ENCODE data around the gene PRR36.
A peak's percentile ranks its signal among the peaks of the same experiment; 100 is the strongest.

PRR36 gene

GRCh38 chr19:7871437-7872305 lies 2.5 kb downstream of the PRR36 start:
- DNase-seq (ENCODE audit: low spot score): peak; percentile 90

- peak; percentile 90 for DNase-seq (ENCODE audit: low spot score)
Observed at GRCh38 chr19:7870571-7871436, 3.4 kb downstream of the PRR36 start.

- peak; percentile 84 for DNase-seq (ENCODE audit: low spot score)
Observed at GRCh38 chr19:7869910-7870511, 4.2 kb downstream of the PRR36 start.

- DNase-seq (ENCODE audit: low spot score): peak; percentile 75
Observed at GRCh38 chr19:7869453-7869909, 4.7 kb downstream of the PRR36 start.

GRCh38 chr19:7868671-7869452 lies 5.3 kb downstream of the PRR36 start:
- peak; percentile 85 for DNase-seq (ENCODE audit: low spot score)

GRCh38 chr19:7868326-7868670 lies 5.9 kb downstream of the PRR36 start:
- no peak for DNase-seq (ENCODE audit: low spot score)

GRCh38 chr19:7867092-7867844 lies 6.9 kb downstream of the PRR36 start:
- no peak for DNase-seq (ENCODE audit: low spot score)

GRCh38 chr19:7866399-7867091 lies 7.6 kb downstream of the PRR36 start:
- DNase-seq (ENCODE audit: low spot score): no peak

GRCh38 chr19:7865262-7865911 lies 8.8 kb downstream of the PRR36 start:
- no peak for DNase-seq (ENCODE audit: low spot score)

- no peak for DNase-seq (ENCODE audit: low spot score)
Observed at GRCh38 chr19:7864690-7865074, 9.5 kb downstream of the PRR36 start.

GRCh38 chr19:7863971-7864689 lies 10.1 kb downstream of the PRR36 start:
- DNase-seq (ENCODE audit: low spot score): no peak

GRCh38 chr19:7863157-7863970 lies 10.8 kb downstream of the PRR36 start:
- no peak for DNase-seq (ENCODE audit: low spot score)

GRCh38 chr19:7862413-7862951 lies 11.7 kb downstream of the PRR36 start:
- no peak for DNase-seq (ENCODE audit: low spot score)

- no peak for DNase-seq (ENCODE audit: low spot score)
Observed at GRCh38 chr19:7861619-7862412, 12.4 kb downstream of the PRR36 start.

- no peak for DNase-seq (ENCODE audit: low spot score)
Observed at GRCh38 chr19:7860714-7861618, 13.2 kb downstream of the PRR36 start.
